ENCODE data around the gene COPE.

COPE gene

DNA sequence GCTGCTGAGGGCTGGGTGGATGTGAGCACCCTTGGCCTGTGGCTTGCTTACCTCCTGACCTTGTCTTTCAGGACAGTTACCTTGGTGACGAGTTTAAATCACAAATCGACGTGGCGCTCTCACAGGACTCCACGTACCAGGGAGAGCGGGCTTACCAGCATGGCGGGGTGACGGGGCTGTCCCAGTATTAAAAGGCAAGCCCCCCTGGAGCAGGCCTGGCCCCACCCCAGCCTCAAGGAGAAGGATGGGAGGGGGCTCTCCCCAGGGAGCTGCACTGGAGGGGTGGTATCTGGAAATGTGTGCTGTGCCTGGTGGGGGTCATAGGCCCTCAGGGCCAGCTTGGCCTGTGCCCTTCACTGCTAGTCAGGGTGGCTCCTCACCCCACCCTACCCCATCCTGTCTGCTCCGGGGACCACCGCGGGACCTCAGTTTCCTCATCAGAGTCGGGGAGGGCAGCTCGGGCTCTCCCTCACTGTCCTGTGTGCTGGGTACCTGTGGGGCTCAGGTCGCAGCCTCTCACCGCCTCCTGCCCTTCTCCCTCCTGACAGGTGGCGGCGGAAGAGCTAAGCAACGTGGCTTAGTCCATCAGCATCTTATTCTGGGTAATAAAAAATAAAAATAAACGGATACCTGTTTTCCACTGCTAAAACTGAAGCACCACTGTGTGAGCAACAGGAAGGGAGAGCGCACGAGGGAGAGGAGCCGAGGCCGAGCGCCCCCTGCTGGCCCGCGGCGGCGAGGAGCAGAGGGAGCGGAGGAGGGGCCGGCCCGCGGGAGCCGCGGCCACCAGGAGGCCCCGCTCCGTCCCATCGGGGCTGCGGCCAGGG lies 53.0 kb downstream of the COPE start:
- no peak for DNase-seq

DNA sequence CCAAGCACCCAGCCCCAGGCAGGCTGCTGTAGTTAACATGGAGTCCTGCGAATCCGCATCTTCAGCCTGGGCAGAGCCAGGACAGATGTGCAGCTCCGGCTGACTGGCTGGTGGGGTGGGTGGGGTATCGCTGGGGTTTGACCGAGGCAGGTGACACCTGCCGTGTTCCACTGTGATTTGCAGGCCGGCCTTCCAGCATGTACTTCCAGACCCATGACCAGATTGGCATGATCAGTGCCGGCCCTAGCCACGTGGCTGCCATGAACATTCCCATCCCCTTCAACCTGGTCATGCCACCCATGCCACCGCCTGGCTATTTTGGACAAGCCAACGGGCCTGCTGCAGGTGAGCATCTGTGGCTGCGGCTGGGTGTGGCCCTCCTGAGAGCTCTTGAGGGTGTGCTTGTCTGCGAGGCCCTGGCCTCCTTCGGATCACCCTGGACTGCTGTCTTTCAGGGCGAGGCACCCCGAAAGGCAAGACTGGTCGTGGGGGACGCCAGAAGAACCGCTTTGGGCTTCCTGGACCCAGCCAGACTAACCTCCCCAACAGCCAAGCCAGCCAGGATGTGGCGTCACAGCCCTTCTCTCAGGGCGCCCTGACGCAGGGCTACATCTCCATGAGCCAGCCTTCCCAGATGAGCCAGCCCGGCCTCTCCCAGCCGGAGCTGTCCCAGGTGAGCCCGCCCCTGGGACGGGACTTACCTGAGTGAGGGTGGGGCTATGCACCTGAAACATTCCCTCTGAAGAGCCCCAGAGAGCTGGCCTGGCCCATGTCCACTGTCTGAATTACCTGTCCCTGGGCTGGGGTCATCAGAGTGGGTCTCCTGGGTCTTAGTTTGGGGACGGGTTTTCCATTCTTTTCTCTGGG lies 53.8 kb downstream of the COPE start:
- no peak for DNase-seq

DNA sequence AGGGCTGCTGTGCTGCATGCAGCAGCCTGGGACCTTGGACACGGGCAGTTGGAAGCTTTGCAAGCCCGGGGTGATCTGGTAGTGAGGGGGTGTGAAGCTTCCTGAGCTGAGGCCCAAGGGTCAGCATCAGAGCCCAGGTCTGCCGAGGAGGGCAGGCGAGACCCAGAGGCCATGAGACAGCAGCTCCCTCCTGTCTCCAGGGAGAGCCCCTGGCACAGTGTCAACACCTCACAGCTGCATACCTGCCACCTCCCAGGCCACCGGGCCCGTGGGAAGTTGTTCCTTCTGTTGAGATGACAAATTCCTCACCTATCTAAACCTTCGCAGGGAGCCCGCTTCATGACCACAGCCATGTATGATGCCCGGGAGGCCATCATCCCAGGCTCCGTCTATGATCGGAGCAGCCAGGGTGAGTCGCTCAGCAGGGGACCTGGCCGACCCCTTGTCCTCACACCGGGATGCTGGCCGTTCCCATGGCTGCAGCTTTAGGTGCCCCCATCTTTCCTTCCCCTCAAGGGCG lies 55.3 kb downstream of the COPE start:
- no peak for DNase-seq

DNA sequence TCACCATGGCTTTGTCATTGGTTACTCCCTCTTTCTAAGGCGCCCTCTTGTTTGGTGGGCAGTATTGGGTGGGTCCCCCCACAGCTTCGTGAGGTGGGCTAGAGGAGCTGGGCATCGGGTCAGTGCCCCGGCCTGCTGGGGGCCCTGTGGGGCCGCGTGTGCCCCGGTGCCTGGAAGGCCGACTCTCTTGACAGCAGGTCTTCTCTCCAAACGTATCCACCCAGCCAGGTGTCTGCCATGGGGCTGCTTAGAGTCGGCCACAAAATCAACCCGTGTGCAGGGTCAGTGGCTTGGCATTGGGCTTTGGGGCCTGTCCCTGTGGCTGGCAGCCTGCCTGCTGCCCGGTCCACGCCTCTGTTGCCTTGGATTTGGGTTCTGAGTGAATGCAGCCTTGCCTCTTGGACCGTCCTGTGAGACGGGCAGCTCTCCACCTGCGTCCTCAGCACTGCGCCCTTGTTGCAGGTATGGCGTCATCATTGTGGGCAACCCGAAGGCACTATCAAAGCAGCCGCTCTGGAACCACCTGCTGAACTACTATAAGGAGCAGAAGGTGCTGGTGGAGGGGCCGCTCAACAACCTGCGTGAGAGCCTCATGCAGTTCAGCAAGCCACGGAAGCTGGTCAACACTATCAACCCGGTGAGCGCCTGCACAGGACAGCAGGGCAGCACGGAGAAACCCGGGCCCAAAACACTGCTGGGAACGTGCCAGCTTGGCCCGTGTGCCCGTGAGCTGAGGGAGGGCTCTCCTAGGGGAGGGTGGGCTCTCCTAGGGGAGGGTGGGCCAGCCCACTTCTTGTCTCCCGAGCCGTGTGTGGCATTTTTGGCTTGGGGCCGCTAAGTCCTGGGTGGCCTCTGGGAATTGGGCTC lies 56.0 kb downstream of the COPE start:
- no peak for DNase-seq

DNA sequence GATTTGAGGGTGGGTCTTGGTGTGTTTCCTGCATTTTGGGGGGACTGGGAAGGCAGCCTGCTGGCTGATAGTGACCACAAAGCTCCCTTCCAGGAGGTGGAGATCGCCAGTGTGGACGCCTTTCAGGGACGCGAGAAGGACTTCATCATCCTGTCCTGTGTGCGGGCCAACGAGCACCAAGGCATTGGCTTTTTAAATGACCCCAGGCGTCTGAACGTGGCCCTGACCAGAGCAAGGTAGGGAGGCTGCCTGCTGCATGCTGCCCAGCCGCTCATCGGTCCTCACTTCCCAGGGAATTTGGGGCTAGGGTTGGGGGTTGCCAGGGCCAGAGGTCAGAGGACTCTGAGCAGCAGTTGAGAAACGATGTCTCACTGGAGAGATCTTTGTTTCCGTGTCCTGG lies 57.3 kb downstream of the COPE start:
- no peak for DNase-seq

DNA sequence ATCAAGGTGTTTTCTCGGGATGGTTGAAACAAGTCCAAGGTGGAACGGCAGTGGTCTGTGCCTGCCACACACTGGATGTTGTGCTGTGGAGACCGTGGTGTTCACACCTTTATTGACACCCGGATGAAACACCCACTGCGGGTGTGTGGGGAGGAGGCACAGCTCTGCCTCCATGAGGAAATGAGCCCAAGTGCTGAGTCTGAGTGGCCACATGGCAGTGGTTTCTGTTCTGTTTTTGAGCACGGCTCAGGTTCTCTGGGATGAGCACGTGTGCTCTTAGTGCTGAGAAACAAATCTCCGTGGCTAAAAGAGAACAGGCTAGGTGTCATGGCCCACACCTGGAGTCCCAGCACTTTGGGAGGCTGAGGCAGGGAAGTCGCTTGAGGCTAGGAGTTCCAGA lies 58.0 kb downstream of the COPE start:
- no peak for DNase-seq

DNA sequence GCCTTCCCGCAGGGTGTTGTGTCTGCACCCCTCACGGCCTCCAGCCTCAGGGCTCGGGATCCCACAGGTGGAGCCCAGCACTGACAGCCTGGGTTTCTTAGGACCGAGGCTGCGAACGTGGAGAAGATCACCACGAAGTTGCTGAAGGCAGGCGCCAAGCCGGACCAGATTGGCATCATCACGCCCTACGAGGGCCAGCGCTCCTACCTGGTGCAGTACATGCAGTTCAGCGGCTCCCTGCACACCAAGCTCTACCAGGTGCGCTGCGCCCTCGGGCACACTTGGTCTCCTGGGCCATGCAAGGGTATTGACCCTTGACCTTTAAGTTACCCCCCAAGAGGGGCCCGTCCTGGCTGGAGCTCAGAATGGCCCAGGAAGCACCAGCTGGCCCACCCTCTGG lies 58.5 kb downstream of the COPE start:
- no peak for DNase-seq

DNA sequence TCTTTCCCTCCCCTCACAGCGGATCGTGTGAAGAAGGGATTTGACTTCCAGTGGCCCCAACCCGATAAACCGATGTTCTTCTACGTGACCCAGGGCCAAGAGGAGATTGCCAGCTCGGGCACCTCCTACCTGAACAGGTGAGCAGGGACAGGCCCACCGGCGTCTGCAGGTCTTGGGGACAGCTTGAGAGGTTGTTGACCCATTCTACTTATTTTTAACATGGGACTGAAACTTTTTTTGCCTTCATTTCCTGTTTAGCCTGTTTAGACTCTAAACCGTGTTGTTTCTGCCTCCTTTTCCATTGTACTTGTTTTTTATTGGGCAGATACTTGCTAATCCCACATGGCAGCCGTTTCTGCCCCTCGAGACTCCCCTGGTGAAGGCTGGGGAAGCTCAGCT lies 58.9 kb downstream of the COPE start:
- no peak for DNase-seq

DNA sequence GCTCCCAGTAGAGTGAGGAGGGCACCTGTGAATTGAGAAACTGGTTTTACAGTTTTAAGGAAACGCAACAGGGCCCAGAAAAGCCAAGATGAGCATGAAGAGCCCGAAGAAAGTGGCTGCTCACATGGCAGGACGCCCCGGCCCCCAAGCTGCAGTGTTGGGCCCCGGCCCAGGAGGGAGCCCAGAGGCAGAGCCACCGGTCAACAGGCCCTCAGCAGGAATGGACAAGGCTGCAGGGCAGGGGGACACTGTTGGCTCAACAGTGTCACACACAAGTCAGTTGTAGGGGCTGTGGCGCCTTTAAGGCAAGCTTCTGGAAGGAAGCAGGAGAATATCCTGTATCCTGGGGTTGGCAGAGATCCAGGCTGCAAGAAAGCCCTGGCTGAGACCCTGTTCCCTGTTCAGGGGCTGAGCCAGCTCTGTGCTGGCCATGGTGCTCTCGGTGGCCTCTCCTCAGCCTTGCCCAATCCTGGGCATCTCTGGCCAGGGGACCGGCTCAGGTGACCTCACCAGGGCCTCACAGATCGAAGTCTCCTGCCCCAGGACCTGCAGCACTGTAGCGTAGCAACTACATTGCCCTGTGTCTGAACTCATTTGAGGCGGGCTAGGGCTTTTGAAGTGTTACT lies 59.4 kb downstream of the COPE start:
- DNase-seq, result no peak

DNA sequence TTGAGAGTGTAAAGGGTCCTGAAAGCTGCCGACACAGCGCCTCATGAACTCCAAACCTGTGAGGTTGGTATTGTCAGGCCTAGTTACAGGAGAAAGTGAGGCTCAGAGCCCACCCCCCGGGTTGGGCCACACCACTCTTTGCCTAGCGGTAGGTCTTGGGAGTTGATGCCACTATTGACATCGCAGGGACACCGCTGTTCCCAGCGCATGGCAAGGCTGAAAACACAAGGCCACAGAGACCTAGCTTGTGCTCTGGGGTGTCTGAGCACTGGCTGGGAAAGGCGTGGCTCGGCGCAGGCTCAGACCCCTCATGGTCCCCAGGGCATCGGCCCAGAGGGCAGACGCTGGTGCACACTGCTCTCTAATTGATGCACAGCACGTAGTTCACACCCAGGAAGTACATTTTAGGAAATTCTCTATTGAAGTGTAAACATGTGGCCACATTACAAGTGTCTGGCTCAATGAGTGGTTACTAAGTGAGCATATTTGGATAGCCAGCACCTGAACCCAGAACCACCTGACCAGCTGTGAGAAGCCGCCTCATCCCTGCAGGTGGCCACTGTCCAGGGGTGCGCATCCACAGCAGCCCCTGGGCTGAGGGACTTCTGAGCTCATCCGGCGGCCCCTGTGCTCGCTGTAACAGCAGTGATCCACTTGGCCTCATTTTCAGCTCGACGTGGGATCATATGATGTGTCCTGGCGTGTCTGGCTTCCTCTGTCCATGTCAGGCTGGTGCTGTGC lies 60.1 kb downstream of the COPE start:
- no peak for DNase-seq

DNA sequence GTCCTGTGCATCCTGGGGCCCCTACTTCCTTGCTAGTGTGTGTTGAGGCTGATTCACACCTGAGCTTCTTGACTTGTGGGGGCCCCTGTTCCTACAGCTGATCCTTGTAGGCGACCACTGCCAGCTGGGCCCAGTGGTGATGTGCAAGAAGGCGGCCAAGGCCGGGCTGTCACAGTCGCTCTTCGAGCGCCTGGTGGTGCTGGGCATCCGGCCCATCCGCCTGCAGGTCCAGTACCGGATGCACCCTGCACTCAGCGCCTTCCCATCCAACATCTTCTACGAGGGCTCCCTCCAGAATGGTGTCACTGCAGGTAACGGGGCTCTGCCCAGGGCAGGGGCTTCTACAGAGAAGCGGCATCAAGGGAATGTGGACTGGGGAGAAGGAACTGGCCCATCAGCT lies 62.0 kb downstream of the COPE start:
- DNase-seq, result no peak

DNA sequence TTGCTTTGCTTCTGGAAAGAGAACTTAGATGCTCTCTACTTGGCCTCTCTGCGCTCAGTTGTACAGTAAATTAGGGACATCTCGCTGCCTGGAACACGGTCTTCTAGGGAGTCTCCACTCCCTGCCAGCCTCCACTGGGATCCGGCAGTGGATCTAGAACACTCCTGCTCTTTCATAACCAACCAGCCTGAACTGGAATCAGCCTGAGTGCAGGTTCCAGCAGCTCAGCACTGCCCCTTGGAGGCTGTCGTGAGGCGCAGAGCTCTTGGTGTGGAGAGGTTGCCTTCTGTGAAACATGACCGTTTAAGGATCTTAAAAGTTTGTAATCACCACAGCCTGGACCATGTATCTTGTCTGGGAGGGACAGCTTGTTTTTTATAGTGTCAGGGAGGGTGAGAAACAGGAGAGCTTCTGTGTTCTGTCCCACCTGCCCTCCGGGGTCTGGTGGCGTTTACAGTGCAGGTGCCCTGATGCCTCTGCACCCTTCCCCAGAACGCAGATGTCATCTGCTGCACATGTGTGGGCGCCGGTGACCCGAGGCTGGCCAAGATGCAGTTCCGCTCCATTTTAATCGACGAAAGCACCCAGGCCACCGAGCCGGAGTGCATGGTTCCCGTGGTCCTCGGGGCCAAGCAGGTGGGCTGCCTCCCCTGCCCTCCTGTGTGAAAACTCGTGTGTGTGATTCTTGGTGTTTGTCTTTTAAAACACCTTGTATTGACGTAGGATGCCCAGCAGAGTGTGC lies 62.6 kb downstream of the COPE start:
- DNase-seq, result no peak

DNA sequence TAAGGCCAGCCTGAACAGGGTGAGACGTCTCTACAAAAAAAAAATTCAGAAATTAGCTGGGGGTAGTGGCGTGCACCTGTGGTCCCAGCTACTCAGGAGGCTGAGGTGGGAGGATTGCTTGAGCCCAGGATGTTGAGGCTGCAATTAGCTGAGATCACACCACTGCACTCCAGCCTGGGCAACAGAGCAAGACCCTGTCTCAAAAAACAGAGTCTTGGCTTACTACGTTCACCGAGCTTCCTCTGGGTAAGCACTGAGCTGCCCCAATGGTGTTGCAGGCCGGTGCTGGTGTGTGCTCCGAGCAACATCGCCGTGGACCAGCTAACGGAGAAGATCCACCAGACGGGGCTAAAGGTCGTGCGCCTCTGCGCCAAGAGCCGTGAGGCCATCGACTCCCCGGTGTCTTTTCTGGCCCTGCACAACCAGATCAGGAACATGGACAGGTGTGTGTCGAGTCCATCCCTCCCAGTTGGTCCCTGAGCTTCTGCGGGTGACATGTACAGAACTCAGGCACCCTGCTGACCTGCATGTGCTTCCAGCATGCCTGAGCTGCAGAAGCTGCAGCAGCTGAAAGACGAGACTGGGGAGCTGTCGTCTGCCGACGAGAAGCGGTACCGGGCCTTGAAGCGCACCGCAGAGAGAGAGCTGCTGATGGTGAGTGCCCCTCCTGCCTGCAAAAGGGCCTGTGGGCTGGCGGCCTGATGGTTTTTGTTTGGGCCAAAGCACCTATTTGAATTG lies 63.4 kb downstream of the COPE start:
- DNase-seq, result no peak

DNA sequence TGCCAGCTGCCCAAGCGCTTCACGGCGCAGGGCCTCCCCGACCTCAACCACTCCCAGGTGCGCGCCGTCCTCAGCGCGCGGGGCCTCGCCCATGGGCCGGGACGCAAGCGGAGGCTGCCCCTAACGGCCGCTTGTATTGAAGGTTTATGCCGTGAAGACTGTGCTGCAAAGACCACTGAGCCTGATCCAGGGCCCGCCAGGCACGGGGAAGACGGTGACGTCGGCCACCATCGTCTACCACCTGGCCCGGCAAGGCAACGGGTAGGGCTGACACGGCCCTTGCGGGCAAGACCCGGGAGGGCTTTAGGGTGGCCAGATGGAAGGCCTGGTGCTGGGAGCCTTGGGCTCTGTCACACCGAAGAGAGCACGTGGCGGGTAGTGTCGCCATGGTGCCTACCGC lies 64.2 kb downstream of the COPE start:
- DNase-seq, result no peak

DNA sequence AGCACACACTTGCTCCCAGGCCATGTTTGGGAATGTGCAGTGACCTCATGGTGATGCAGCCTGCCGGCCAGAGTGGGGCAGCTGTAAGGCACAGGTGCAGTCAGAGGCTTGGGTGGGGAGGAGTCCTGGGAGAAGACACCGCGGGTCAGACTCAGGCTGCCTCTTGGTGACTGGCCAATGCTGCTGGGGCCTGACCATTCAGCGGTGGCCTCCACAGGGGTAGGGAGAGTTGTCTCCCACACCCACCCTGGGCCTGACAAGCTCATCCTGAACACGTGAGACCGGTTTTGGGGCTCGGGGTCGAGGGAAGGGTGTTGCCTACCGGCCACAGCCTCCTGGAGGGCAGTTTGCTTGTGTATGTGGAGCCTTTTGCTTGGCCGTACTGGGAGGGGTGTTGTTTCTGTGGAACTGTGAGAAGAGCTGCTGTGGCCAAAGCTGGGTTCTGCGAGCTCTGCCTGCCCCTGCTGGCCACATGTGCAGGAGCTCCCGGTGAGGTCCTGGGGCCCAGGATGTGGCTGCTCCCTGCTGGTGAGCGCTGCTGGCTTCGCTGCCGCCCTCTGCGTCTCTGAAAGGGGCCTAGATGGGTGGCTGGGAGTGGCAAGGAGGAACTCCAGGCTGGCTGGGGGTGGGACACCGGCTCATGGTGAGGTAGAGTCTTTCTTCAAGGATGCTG lies 65.3 kb downstream of the COPE start:
- DNase-seq, result no peak

DNA sequence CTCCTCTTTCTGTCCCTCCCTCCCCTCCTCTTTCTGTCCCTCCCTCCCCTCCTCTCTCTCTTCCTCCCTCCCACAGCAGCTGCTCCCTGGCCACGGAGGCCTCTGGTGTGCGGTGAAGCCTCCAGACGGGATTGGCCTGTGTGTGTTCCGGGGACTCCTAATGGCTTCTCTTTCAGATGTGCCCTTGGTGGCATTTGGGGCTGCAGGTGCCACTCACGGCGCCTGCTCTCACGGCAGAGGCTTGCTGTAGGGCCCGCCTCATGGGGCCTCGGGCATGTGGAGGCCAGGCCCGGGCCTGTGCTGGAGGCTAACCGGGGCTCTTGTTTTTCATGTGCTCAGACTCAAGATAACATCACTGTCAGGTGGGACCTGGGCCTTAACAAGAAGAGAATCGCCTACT lies 66.5 kb downstream of the COPE start:
- no peak for DNase-seq

DNA sequence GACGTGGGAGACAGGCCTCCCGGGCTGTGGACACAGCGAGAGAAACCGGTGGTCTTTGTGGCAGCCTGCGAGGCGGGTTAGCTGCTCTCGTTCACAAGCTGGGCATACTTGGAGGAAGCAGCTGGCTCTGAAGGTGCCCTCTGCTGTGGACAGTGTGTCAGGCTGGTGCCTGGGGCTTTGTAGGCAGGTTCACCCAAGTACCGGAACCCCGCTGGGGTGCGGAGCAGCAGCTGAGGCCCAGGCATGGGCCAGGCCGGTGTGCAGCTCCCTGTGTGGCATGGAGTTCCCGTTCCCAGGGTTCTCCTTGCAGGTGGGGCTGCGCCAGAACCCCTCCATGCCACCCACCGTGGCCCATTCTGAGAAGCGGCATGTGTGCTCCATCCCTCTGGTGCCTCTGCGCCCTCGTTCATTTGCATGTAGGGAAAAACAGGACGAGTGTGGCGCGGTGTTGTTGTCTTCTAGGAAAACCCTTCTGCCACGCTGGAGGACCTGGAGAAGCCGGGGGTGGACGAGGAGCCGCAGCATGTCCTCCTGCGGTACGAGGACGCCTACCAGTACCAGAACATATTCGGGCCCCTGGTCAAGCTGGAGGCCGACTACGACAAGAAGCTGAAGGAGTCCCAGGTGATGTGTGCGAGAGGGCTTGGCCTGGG lies 67.4 kb downstream of the COPE start:
- no peak for DNase-seq

DNA sequence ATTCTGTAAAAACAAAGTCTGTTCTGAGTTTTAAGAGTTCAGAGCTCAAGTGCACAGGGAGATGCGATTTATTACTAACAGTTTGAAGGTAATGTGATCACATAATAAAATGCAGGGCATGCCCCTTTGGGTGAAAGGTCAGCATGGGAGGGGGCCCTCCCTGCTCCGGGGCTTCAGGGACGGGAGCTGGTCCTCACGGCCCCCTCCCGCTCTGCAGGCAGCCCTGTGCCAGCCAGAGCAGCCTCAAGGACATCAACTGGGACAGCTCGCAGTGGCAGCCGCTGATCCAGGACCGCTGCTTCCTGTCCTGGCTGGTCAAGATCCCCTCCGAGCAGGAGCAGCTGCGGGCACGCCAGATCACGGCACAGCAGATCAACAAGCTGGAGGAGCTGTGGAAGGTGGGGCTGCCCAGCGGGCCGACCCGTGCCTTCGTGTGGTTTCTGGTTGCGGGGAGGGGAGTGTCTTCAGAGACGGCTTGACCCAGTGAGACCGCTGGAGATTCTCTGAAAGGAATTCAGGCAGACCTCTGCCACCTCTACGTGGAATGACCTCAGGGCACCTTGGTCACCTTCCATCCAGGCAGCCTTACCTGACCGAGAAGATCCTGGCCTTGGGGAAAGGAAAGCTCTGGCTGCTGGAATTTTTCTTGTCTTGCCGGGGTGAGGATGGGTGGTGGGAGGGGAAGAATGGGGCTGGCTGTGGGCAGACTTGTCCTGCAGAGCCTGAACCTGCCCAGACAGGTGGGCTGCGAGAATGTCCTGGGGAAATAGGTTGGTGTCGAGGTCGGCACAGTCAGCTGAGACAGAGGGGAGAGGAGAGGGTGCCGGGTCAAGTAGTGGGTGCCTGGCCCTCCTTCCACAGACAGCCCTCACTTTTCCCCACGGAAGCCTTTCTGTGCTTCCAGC lies 68.5 kb downstream of the COPE start:
- no peak for DNase-seq
